G401.6 (cell line): ENCODE results near the gene UGT1A3.
"Not testable (repeated sequence)": the region's sequence is repeated elsewhere in the genome, so short reads cannot be mapped to it uniquely, and the experiment has no call there.

Experiments used
- FAIRE-seq: peaks from 2 replicates; lab custom pipeline; 2012; peaks lifted over from hg19 to GRCh38; lab: Jason Lieb, UNC

UGT1A3 gene

GRCh38 chr2:233707940-233708644 lies 20.8 kb upstream of the UGT1A3 start:
- no peak for FAIRE-seq

GRCh38 chr2:233708942-233709341 lies 19.9 kb upstream of the UGT1A3 start:
- FAIRE-seq, result no peak

- no peak for FAIRE-seq
These were observed 17.4 kb upstream of the UGT1A3 start for GRCh38 chr2:233711312-233712008.

- FAIRE-seq, result no peak
These were observed 16.1 kb upstream of the UGT1A3 start, which contains the start of gene UGT1A5 for GRCh38 chr2:233712611-233713261. Gene UGT1A5, plus strand, starts transcription at chr2:233712907. Its CDS starts 85 bp downstream, at chr2:233712992.

- FAIRE-seq, result no peak
These were observed 15.6 kb upstream of the UGT1A3 start for GRCh38 chr2:233713262-233713615.

- no peak for FAIRE-seq
These were observed 14.7 kb upstream of the UGT1A3 start for GRCh38 chr2:233714121-233714520.

- FAIRE-seq, result no peak
These were observed 10.3 kb upstream of the UGT1A3 start, which contains the start of gene UGT1A4 for GRCh38 chr2:233718552-233718951. Gene UGT1A4, plus strand, starts transcription at chr2:233718736. Its CDS starts 85 bp downstream, at chr2:233718821.

- FAIRE-seq, result not testable (repeated sequence)
These were observed 8.2 kb downstream of the UGT1A3 start for GRCh38 chr2:233736868-233737653.

- FAIRE-seq, result no peak
These were observed 12.0 kb downstream of the UGT1A3 start for GRCh38 chr2:233740870-233741269.

GRCh38 chr2:233743464-233744259 lies 14.8 kb downstream of the UGT1A3 start:
- FAIRE-seq, result no peak

GRCh38 chr2:233745073-233745755 lies 16.4 kb downstream of the UGT1A3 start:
- no peak for FAIRE-seq

GRCh38 chr2:233745838-233746237 lies 17.0 kb downstream of the UGT1A3 start:
- FAIRE-seq, result not testable (repeated sequence)

GRCh38 chr2:233746475-233747282 lies 17.8 kb downstream of the UGT1A3 start:
- no peak for FAIRE-seq

- FAIRE-seq, result no peak
These were observed 18.4 kb downstream of the UGT1A3 start for GRCh38 chr2:233747283-233747544.

- not testable (repeated sequence) for FAIRE-seq
These were observed 21.8 kb downstream of the UGT1A3 start for GRCh38 chr2:233750689-233751088.

GRCh38 chr2:233751212-233752009 lies 22.6 kb downstream of the UGT1A3 start:
- FAIRE-seq, result not testable (repeated sequence)

GRCh38 chr2:233754872-233755611 lies 26.2 kb downstream of the UGT1A3 start:
- FAIRE-seq, result no peak

GRCh38 chr2:233756429-233757081 lies 27.7 kb downstream of the UGT1A3 start:
- no peak for FAIRE-seq
